ENCODE data around the gene PIK3C2B. TPM values are rescaled to one million over a fixed set of nuclear protein-coding genes. Genes with fewer than 3 reads are reported as not detected.
A peak's percentile ranks its signal among the peaks of the same experiment; 100 is the strongest.

The PIK3C2B gene
- polyA plus RNA-seq, 1 donor (not counting 4 experiments of a cell fraction or from before 2014, with no cell fraction given): 5.4 TPM

DNA sequence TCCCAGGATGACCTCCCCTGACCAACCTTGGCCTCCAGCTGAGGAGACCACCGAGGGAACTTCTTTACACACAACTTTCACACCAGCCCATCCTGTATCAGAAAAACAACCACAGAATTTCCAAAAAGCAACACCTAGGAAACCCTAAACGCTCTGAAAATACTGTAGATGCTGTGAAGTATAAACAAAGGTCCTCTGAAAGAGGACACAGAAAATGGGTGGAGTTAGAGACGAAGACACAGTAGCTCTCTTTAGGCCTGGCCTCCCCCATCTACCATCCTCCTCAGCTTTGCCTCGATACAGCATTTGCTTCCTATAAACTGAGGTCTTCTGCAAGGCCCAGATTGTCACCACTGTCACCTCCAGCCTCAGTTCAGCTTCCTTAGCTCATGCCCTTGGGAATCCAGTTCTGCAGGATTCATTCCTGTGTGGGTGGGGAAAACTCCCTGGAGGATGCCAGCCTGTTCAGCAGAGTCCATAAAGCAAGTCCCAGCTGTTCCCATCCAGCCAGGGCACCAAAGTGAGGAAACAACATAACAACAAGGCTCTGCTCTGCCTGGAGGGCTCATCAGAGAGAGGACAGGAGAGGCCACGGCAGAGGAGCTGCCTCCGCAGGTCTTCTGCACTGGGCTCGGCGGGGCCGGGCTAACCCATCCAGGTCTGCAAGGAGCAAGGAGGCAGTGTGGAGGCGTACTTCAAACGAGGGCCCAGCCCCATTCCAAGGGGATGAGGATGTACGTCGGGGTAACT is 15.0 kb downstream of the PIK3C2B start:
- Histone ChIP-seq H3K4me1 (ENCODE audit: control insufficient read depth, extremely low read depth, insufficient read depth, low read length) (peaks cover 14% of the 10 kb centered on the region), H3K79me2 (ENCODE audit: control insufficient read depth, insufficient read depth, low read length) (no peaks in the 10 kb centered on the region)
- DNase-seq (ENCODE audit: low read depth, low spot score): no peak

DNA sequence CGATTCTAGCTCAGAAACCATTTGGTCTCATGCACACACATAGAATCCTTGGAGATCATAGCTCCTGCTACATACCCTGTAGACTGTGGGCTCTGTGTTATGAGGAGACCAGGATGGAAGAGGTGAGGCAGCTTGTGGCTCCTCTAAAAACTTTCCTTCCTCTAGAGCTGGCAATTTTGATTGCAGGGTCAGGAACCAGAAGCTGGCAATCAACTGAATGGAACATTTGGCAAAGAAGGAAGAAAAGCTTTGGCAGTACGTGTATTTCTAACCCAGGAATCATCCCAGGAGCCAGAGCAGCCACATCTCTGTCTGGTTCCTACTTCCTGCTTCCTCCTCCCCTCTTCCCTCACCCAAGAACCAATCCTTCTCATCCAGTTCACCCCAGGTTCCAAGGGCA is 15.7 kb downstream of the PIK3C2B start:
- Histone ChIP-seq H3K79me2 (ENCODE audit: control insufficient read depth, insufficient read depth, low read length) (no peaks in the 10 kb centered on the region), H3K27ac (ENCODE audit: control insufficient read depth, insufficient read depth, low read length) (no peak overlapping the region), H3K36me3 (ENCODE audit: control insufficient read depth in 2 of 2, extremely low read depth in 1 of 2, insufficient read depth in 2 of 2, low read length in 2 of 2) (no peaks in the 10 kb centered on the region), H3K4me2 (ENCODE audit: control insufficient read depth, extremely low read depth, insufficient read depth, low read depth, low read length) (no peak overlapping the region), H3K9ac (ENCODE audit: control insufficient read depth, extremely low read depth, insufficient read depth, low read length) (no peak overlapping the region), H3K9me1 (ENCODE audit: control insufficient read depth, extremely low read depth, insufficient read depth, low read length) (no peaks in the 10 kb centered on the region), H3K27me3 (ENCODE audit: control insufficient read depth, extremely low read depth, insufficient read depth, low read length) (no peaks in the 10 kb centered on the region), H3K9me3 (ENCODE audit: control insufficient read depth, low read depth, low read length) (no peaks in the 10 kb centered on the region), H3K4me3 (ENCODE audit: control insufficient read depth in 2 of 3, extremely low read depth in 1 of 3, insufficient read depth in 2 of 3, low read depth in 1 of 3, low read length in 3 of 3) (no peak overlapping the region), H4K20me1 (ENCODE audit: control insufficient read depth, extremely low read depth, insufficient read depth, low read length) (no peaks in the 10 kb centered on the region), H3K4me1 (ENCODE audit: control insufficient read depth, extremely low read depth, insufficient read depth, low read length) (peaks cover 14% of the 10 kb centered on the region), H2AFZ (ENCODE audit: control insufficient read depth, low read length) (no peak overlapping the region)
- dilution Hi-C loops (cut with MboI; ENCODE audit: extremely low pct_ligation_motif_present, low sequenced_read_pairs): no loop called here
- FAIRE-seq (no peak), DNase-seq (ENCODE audit: low read depth, low spot score) (no peak)
- TF ChIP-seq EZH2 (IDR thresholded peaks at IDR 0.05; ENCODE audit: low read length): no peak
- TF ChIP-seq, protein P1, sequence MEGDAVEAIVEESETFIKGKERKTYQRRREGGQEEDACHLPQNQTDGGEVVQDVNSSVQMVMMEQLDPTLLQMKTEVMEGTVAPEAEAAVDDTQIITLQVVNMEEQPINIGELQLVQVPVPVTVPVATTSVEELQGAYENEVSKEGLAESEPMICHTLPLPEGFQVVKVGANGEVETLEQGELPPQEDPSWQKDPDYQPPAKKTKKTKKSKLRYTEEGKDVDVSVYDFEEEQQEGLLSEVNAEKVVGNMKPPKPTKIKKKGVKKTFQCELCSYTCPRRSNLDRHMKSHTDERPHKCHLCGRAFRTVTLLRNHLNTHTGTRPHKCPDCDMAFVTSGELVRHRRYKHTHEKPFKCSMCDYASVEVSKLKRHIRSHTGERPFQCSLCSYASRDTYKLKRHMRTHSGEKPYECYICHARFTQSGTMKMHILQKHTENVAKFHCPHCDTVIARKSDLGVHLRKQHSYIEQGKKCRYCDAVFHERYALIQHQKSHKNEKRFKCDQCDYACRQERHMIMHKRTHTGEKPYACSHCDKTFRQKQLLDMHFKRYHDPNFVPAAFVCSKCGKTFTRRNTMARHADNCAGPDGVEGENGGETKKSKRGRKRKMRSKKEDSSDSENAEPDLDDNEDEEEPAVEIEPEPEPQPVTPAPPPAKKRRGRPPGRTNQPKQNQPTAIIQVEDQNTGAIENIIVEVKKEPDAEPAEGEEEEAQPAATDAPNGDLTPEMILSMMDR (optimal IDR thresholded peaks at IDR 0.05 in 1 of 3, IDR thresholded peaks at IDR 0.05 in 1 of 3, conservative IDR thresholded peaks at IDR 0.05 in 1 of 3; ENCODE audit: extremely low read depth in 1 of 3, insufficient read depth in 2 of 3, low read length in 3 of 3): no peak

More for the DNA sequence above, 15.0 kb downstream of the PIK3C2B start:
- H3K36me3 ChIP-seq (ENCODE audit: control insufficient read depth in 2 of 2, extremely low read depth in 1 of 2, insufficient read depth in 2 of 2, low read length in 2 of 2): no peaks in the 10 kb centered on the region
- no peak overlapping the region for H3K4me3 ChIP-seq (ENCODE audit: control insufficient read depth in 2 of 3, extremely low read depth in 1 of 3, insufficient read depth in 2 of 3, low read depth in 1 of 3, low read length in 3 of 3)
- TF ChIP-seq, protein P1 (optimal IDR thresholded peaks at IDR 0.05 in 1 of 3, IDR thresholded peaks at IDR 0.05 in 1 of 3, conservative IDR thresholded peaks at IDR 0.05 in 1 of 3; ENCODE audit: extremely low read depth in 1 of 3, insufficient read depth in 2 of 3, low read length in 3 of 3): no peak
- TF ChIP-seq EZH2 (IDR thresholded peaks at IDR 0.05; ENCODE audit: low read length): no peak
- no peak overlapping the region for H3K9ac ChIP-seq (ENCODE audit: control insufficient read depth, extremely low read depth, insufficient read depth, low read length)
- no peaks in the 10 kb centered on the region for H3K9me3 ChIP-seq (ENCODE audit: control insufficient read depth, low read depth, low read length)
- H3K27ac ChIP-seq (ENCODE audit: control insufficient read depth, insufficient read depth, low read length): no peak overlapping the region
- no peaks in the 10 kb centered on the region for H3K9me1 ChIP-seq (ENCODE audit: control insufficient read depth, extremely low read depth, insufficient read depth, low read length)
- FAIRE-seq: peak; percentile 46
- peak overlapping the region; percentile 37 for H3K4me2 ChIP-seq (ENCODE audit: control insufficient read depth, extremely low read depth, insufficient read depth, low read depth, low read length)
- no peaks in the 10 kb centered on the region for H4K20me1 ChIP-seq (ENCODE audit: control insufficient read depth, extremely low read depth, insufficient read depth, low read length)
- dilution Hi-C loops (cut with MboI; ENCODE audit: extremely low pct_ligation_motif_present, low sequenced_read_pairs): no loop called here
- no peaks in the 10 kb centered on the region for H3K27me3 ChIP-seq (ENCODE audit: control insufficient read depth, extremely low read depth, insufficient read depth, low read length)
- no peak overlapping the region for H2AFZ ChIP-seq (ENCODE audit: control insufficient read depth, low read length)

Data from keratinocyte (primary cell).